Pulmonary artery endothelial cell (primary cell): ENCODE results near the gene GJB1. TPM values are rescaled to one million over a fixed set of nuclear protein-coding genes. Genes with fewer than 3 reads are reported as not detected.

Experiments used
- DNase-seq: peaks from one replicate; pipeline ENCODE4 v3.0.0-alpha.2; 2011; ENCODE audit warnings: low read depth, low spot score
- total RNA-seq: library from RNA; depleted of rRNA; stranded (reverse); fragments of >200 nt; gene quantifications from 2 replicates; pipeline ENCODE4 v1.2.3, GENCODE V29; 2014

Gene GJB1
- total RNA-seq, 1 donor from 2014 or later: not detected

GRCh38 chrX:71214604-71215337 is 8.3 kb upstream of the GJB1 start:
- DNase-seq: no peak

- DNase-seq: no peak
These were observed 7.6 kb upstream of the GJB1 start for GRCh38 chrX:71215338-71215912.

GRCh38 chrX:71216485-71216884 is 6.5 kb upstream of the GJB1 start:
- no peak for DNase-seq

GRCh38 chrX:71217298-71217697 is 5.7 kb upstream of the GJB1 start:
- no peak for DNase-seq

GRCh38 chrX:71221145-71221544 is 1.9 kb upstream of the GJB1 start:
- no peak for DNase-seq

DNA sequence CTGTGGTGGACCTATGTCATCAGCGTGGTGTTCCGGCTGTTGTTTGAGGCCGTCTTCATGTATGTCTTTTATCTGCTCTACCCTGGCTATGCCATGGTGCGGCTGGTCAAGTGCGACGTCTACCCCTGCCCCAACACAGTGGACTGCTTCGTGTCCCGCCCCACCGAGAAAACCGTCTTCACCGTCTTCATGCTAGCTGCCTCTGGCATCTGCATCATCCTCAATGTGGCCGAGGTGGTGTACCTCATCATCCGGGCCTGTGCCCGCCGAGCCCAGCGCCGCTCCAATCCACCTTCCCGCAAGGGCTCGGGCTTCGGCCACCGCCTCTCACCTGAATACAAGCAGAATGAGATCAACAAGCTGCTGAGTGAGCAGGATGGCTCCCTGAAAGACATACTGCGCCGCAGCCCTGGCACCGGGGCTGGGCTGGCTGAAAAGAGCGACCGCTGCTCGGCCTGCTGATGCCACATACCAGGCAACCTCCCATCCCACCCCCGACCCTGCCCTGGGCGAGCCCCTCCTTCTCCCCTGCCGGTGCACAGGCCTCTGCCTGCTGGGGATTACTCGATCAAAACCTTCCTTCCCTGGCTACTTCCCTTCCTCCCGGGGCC is 1.2 kb downstream of the GJB1 start:
- DNase-seq: no peak

DNA sequence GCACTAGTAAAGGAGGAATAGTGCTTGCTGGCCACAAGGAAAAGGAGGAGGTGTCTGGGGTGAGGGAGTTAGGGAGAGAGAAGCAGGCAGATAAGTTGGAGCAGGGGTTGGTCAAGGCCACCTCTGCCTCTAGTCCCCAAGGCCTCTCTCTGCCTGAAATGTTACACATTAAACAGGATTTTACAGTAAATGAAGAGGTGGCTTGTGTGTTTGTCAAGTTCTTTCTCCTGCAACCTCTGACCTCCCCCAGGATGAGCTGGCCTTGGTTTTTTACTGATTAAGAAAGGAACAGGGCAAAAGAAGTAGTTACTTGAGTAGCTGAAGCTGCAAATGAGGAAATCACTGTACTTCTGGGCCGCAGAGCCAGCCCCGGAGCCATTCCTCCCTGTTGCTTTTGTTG is 2.0 kb downstream of the GJB1 start:
- DNase-seq: no peak

DNA sequence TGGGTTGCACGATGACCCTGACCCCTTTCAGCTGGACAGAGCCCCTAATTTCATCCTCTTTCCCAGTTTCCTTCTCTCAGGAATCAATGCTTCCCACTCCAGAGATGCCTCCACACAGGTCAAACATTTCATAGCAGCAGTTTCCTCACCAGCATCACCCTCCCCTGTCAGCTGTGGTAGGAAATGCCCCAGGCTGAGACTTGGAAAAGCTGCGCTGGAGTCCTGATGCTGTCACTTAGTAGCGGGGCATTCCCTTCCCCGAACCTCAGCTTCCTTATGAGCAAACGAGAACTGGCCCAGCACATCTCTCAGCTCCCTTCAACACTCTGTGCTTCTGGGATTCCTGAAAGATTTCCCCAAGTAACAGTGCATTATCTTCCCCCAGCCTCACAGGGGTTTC is 2.7 kb downstream of the GJB1 start:
- no peak for DNase-seq

DNA sequence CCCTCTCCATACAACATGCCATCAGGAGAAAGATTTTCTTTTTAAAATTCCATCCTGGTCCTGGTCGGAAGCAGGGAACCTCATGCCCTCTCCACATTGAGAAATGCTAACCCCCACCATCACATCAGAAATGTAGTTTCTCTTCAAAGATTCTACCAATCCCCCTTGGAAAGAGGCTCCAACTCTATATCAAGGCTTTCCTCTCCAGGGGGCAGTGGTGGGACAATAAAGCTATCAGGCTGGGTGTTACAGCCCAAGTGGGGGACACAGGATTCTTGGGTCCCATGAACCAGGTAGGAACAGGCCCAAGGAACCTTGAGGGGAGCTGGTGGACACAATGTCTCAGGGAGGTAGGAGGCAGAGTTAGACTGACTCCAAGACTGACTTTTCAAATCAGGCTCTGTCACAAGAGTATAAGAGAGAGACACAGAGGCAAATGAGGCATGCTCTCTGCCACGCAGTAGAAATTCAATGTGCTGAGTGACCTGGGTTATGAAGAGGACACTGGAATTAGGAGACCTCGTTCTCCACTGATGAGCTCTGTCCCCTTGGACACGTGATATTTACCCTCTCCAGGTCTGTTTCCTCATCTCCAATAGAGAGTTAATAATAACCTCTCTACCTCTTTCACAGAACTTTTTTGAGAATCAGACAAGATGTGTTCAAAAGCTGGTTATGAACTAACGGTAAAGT is 4.5 kb downstream of the GJB1 start:
- no peak for DNase-seq

GRCh38 chrX:71228063-71228642 is 5.1 kb downstream of the GJB1 start:
- DNase-seq: no peak

- DNase-seq: no peak
These were observed 12.5 kb downstream of the GJB1 start for GRCh38 chrX:71235482-71235881.

- DNase-seq: no peak
These were observed 13.8 kb downstream of the GJB1 start for GRCh38 chrX:71236836-71237235.

- DNase-seq: no peak
These were observed 16.8 kb downstream of the GJB1 start for GRCh38 chrX:71239781-71240180.

DNA sequence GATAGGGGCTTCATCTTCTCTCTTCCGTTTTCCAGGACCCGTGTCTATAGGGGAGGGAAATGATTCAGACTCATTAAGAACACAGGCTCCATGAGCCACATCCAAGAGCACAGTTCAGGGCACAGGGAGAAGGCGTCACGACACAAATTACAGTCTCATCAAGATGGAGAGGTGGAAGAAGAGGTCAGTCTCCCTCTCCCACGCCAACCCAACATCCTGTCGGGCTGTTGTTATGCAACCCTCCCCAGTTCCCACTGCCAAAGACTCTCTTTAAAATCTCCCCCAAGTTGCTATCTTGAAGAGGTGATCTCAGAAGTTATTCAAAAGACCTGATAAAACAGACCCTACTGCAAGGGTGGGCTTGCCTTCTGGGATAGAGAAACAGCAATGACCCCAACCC is 18.3 kb downstream of the GJB1 start:
- no peak for DNase-seq

DNA sequence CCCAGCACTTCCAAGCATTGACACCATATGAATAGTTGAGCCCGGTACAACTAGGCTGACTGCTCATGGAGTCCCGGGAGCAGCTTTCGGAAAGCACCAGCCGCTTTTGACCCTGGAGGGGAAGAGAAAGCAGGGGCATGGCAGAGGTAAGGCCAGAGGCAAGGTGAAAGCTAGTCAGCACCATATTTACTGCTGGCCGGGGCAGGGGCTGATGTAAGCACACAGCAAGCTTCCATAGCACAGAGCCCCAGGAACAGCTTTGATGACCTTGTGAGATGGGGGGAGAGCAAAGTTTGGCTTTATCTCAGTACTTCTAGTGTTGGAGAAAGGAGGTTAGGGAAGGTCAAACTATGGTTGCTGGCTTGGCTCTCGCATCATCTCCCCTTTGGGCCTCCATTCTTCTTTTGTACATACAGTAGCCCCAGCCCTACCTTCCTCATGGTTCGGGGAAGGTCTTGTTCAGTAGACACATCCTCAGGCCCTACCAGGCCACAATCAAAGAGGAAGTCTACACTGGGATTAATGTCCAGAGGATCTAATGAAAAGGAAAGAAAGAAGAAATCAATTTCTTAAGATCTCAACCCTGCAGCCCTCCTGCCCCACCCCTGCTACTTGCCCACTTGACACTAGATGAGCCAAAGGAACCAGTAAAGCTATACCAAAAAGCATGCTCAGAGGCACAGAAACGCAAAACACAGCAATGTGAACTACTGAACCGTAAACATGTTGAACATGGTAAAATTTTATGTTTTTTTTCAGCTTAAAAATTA is 21.5 kb downstream of the GJB1 start:
- DNase-seq: no peak

DNA sequence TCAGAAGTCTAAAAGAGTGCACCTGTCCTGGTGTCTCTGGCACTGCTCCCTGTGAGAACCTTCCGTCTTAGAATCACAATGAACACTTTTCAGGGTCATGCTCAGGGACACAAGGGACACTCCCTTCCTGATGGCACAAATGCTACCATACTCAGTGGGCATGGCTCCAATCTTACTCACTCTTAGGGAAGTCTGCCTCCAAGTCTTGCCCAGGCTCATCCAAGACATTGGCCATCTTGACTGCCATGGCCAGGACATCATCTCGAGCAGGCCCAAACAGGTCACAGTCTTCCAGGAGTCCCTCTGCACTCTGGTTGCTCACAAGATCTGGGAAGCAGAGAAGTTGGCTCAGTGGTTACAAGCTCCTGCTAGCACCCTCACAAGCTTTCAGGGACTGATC is 22.1 kb downstream of the GJB1 start:
- DNase-seq: no peak

DNA sequence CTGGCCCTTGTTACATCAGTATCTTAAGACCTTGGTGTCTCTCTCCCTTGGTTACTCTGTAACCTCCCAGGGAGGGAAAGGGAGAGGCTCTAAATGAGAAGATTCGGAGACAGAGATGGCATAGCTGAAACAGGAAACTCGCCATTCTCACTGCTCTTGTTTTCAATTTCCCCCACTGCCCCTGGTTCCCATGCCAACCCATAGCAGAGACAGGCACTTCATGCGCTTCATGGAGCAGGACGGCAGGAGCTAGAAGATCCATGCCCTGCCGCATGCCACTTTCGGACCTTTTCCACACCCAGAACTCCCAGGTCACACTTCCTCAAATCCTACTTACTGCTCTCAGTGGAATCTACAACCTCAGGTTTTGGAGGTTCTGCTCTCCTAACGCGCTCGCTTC is 27.8 kb downstream of the GJB1 start:
- no peak for DNase-seq

GRCh38 chrX:71251466-71251973 is 28.5 kb downstream of the GJB1 start:
- DNase-seq: no peak

DNA sequence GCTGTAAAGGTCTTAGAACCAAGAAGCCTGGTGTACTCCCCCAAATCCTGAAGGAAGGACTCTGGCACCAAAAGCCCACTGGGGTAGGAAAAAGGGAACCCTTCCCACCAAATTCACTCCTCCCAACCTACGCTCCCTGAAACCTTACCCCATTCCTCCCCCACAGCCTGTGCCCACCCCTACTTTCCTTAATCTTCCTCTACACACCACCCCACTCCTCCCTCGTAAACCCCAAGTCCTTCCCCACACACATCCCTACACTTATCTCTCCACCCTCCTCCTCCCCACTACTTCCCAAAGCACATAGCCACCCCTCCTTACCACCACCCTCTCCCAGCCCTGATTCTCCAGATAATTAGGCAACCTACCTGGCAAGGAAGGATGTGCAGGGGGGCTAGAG is 29.2 kb downstream of the GJB1 start:
- DNase-seq: no peak

- no peak for DNase-seq
These were observed 30.4 kb downstream of the GJB1 start for GRCh38 chrX:71253253-71254091.
